Calu3 (cell line): ENCODE data around the gene LRFN2. TPM values are rescaled to one million over a fixed set of nuclear protein-coding genes. Genes with fewer than 3 reads are reported as not detected.

Source experiments
- Bru-seq: library from RNA; stranded (reverse); fragments of 400-500 nt; gene quantifications from one replicate; lab custom pipeline; 2021; lab: Mats Ljungman, UMichigan
- BruChase-seq, 2 experiments: library from RNA; stranded (reverse); fragments of 400-500 nt; gene quantifications; one replicate each; lab custom pipeline; 2021; lab: Mats Ljungman, UMichigan
- BruUV-seq: library from RNA; stranded (reverse); fragments of 400-500 nt; replicated peaks from 2 replicates; lab custom pipeline; 2021; lab: Mats Ljungman, UMichigan
- CTCF ChIA-PET: fragments of 300-600 bp; sonication (Branson Sonifier 250); formaldehyde crosslinking; loops from one replicate; lab custom pipeline; 2022; ENCODE audit warnings: antibody characterized with exemption; lab: Charles Lee
- DNase-seq: peaks from one replicate; pipeline ENCODE4 v3.0.0; 2022
- H3K27ac Mint-ChIP-seq: one replicate; pipeline ENCODE4 v1.8.0; 2022; ENCODE audit warnings: mixed read lengths; ENCODE audit not compliant: unreplicated experiment
- H3K27me3 Mint-ChIP-seq: one replicate; pipeline ENCODE4 v1.8.0; 2022; ENCODE audit warnings: mixed read lengths; ENCODE audit not compliant: unreplicated experiment
- H3K36me3 Mint-ChIP-seq: one replicate; pipeline ENCODE4 v1.8.0; 2022; ENCODE audit warnings: mild to moderate bottlenecking, moderate library complexity, mixed read lengths; ENCODE audit not compliant: insufficient read depth, unreplicated experiment
- H3K4me1 Mint-ChIP-seq: one replicate; pipeline ENCODE4 v1.8.0; 2022; ENCODE audit warnings: mild to moderate bottlenecking, low read depth, mixed read lengths; ENCODE audit not compliant: unreplicated experiment
- H3K4me3 Mint-ChIP-seq: one replicate; pipeline ENCODE4 v1.8.0; 2022; ENCODE audit warnings: mild to moderate bottlenecking, low read depth, moderate library complexity, mixed read lengths; ENCODE audit not compliant: unreplicated experiment
- H3K9me3 Mint-ChIP-seq: one replicate; pipeline ENCODE4 v1.8.0; 2022; ENCODE audit warnings: low read depth, mixed read lengths; ENCODE audit not compliant: unreplicated experiment
- CTCF ChIP-seq: fragments of 200-600 bp; IDR thresholded peaks from one replicate; pipeline ENCODE4 v1.8.0; 2022; ENCODE audit warnings: antibody characterized with exemption; ENCODE audit not compliant: unreplicated experiment
- intact Hi-C: fragments of 100-400 bp; cut with micrococcal nuclease; formaldehyde crosslinking; loops from one replicate; pipeline ENCODE4 v1.10.0; 2022; ENCODE audit not compliant: unreplicated experiment
- long read RNA-seq: library from polyadenylated mRNA; stranded (forward); transcript quantifications from one replicate; pipeline ENCODE4 v2.0.0, GENCODE V29; 2022
- total RNA-seq: library from RNA; stranded (reverse); gene quantifications from 2 replicates; pipeline ENCODE4 v1.2.3, GENCODE V29; 2022

Gene LRFN2
- total RNA-seq, result not detected in 2 replicates
- Bru-seq, nascent RNA, result not detected
- BruChase-seq, experiment 1, labeled RNA remaining after a 6-hour chase, result percentile 2 among the genes with signal in this experiment
- BruChase-seq, experiment 2, labeled RNA remaining after a 2-hour chase, result percentile 0 among the genes with signal in this experiment
- long read RNA-seq, result 0 reads

- CTCF ChIA-PET, result interaction anchor here (0.7 to 1.4 kb wide), 9 partner anchors 10 to 607 kb away, joined by 3 to 8 read pairs (median 4); no protein-coding TSS in a partner anchor
Measured at GRCh38 chr6:40587240-40588069, at the start of gene LRFN2. TSS of gene LRFN2 (minus strand) at chr6:40587364.

GRCh38 chr6:40634429-40634828, 47.3 kb upstream of the LRFN2 start:
- no peak overlapping the region for H3K4me3 Mint-ChIP-seq
- intact Hi-C loops, result no loop called here
- BruUV-seq, result no TSS peak
- CTCF ChIA-PET, result no interaction called here
- peaks cover 71% of the 10 kb centered on the region for H3K27me3 Mint-ChIP-seq
- no peak for DNase-seq
- H3K27ac Mint-ChIP-seq, result no peak overlapping the region
- H3K9me3 Mint-ChIP-seq, result no peaks in the 10 kb centered on the region
- no peaks in the 10 kb centered on the region for H3K4me1 Mint-ChIP-seq
- TF ChIP-seq CTCF, result no peak
- H3K36me3 Mint-ChIP-seq, result no peaks in the 10 kb centered on the region

More at GRCh38 chr6:40587240-40588069, at the start of gene LRFN2:
- no peaks in the 10 kb centered on the region for H3K9me3 Mint-ChIP-seq
- H3K4me3 Mint-ChIP-seq, result peak within 1 kb of the TSS; percentile 93
- peak; percentile 91 for DNase-seq
- intact Hi-C loops, result loop anchor here (5.0 kb wide), 1 partner anchor 260 kb away; no protein-coding TSS in a partner anchor
- H3K4me1 Mint-ChIP-seq, result no peaks in the 10 kb centered on the region
- peaks cover 7% of the 10 kb centered on the region for H3K36me3 Mint-ChIP-seq
- no peak within 1 kb of the TSS for H3K27ac Mint-ChIP-seq
- peak; percentile 83 for TF ChIP-seq CTCF
- BruUV-seq, result no TSS peak
- H3K27me3 Mint-ChIP-seq, result peaks cover 69% of the 10 kb centered on the region

- peaks cover 69% of the 10 kb centered on the region for H3K27me3 Mint-ChIP-seq
- no TSS peak for BruUV-seq
- no peak for TF ChIP-seq CTCF
- no peak overlapping the region for H3K4me3 Mint-ChIP-seq
- H3K27ac Mint-ChIP-seq, result no peak overlapping the region
- CTCF ChIA-PET, result no interaction called here
- no peak for DNase-seq
- no peaks in the 10 kb centered on the region for H3K4me1 Mint-ChIP-seq
- H3K9me3 Mint-ChIP-seq, result peaks cover under 1% of the 10 kb centered on the region
- intact Hi-C loops, result no loop called here
- H3K36me3 Mint-ChIP-seq, result no peaks in the 10 kb centered on the region
Measured at GRCh38 chr6:40631744-40632143, 44.6 kb upstream of the LRFN2 start.

- Mint-ChIP-seq H3K27ac (no peak overlapping the region), H3K4me3 (no peak overlapping the region), H3K27me3 (peaks cover 76% of the 10 kb centered on the region), H3K4me1 (no peaks in the 10 kb centered on the region), H3K9me3 (peaks cover 4% of the 10 kb centered on the region), H3K36me3 (no peaks in the 10 kb centered on the region)
- TF ChIP-seq CTCF, result no peak
- DNase-seq, result no peak
- BruUV-seq, result no TSS peak
- CTCF ChIA-PET, result no interaction called here
- intact Hi-C loops, result no loop called here
Measured at GRCh38 chr6:40630488-40630887, 43.3 kb upstream of the LRFN2 start.
